HepG2 (cell line): ENCODE measurements around the gene RPL27A. TPM values are rescaled to one million over a fixed set of nuclear protein-coding genes. Genes with fewer than 3 reads are reported as not detected.

ENCODE experiments used
- ATAD3A ChIP-seq: sonication (generic); formaldehyde crosslinking; IDR thresholded peaks from 2 replicates; pipeline ENCODE4 v1.4.0; 2020; ENCODE audit warnings: missing genetic modification reagents
- IKZF1 ChIP-seq: fragments of 450-650 bp; IDR thresholded peaks from 2 replicates; pipeline ENCODE4 v1.7.1; 2016
- KDM1A ChIP-seq: IDR thresholded peaks from 2 replicates; pipeline ENCODE4 v1.6.1; 2016; ENCODE audit warnings: missing compliant biosample characterization
- KLF9 ChIP-seq: IDR thresholded peaks from 2 replicates; pipeline ENCODE4 v1.6.1; 2016; ENCODE audit warnings: low read depth
- POLR2AphosphoS2 ChIP-seq: IDR thresholded peaks from 2 replicates; pipeline ENCODE4 v1.6.1; 2011; ENCODE audit warnings: low read depth, low read length, improper control_type of control experiment
- PRMT3 ChIP-seq: sonication (generic); formaldehyde crosslinking; IDR thresholded peaks from 2 replicates; pipeline ENCODE4 v1.8.1; 2022; ENCODE audit warnings: low read depth, mild to moderate bottlenecking, moderate library complexity, missing genetic modification reagents, borderline replicate concordance
- RBAK ChIP-seq: sonication (generic); formaldehyde crosslinking; IDR thresholded peaks from 2 replicates; pipeline ENCODE4 v1.5.1; 2020; ENCODE audit warnings: mild to moderate bottlenecking, missing genetic modification reagents
- RBM39 ChIP-seq: fragments of 200-400 bp; formaldehyde crosslinking; IDR thresholded peaks from one replicate; pipeline ENCODE4 v1.6.1; 2018; ENCODE audit warnings: antibody characterized with exemption, mild to moderate bottlenecking, low read depth, low read length; ENCODE audit not compliant: poor library complexity, severe bottlenecking
- SMAD1 ChIP-seq: sonication (generic); formaldehyde crosslinking; IDR thresholded peaks from 2 replicates; pipeline ENCODE4 v1.4.0; 2020; ENCODE audit warnings: missing genetic modification reagents, low read depth, mild to moderate bottlenecking, borderline replicate concordance
- ZFY ChIP-seq: sonication (generic); formaldehyde crosslinking; IDR thresholded peaks from 2 replicates; pipeline ENCODE4 v1.4.0; 2020; ENCODE audit warnings: missing genetic modification reagents
- ZNF232 ChIP-seq: sonication (generic); formaldehyde crosslinking; IDR thresholded peaks from 2 replicates; pipeline ENCODE4 v1.4.0; 2020; ENCODE audit warnings: missing genetic modification reagents, borderline replicate concordance
- ZNF709 ChIP-seq: sonication (generic); formaldehyde crosslinking; IDR thresholded peaks from 2 replicates; pipeline ENCODE4 v1.5.0; 2020; ENCODE audit warnings: mild to moderate bottlenecking, missing genetic modification reagents
- ZNF83 ChIP-seq: sonication (generic); formaldehyde crosslinking; IDR thresholded peaks from 2 replicates; pipeline ENCODE4 v1.4.0; 2020; ENCODE audit warnings: missing genetic modification reagents, mild to moderate bottlenecking, borderline replicate concordance
- ZSCAN30 ChIP-seq: sonication (generic); formaldehyde crosslinking; IDR thresholded peaks from 2 replicates; pipeline ENCODE4 v1.5.0; 2020; ENCODE audit warnings: mild to moderate bottlenecking, missing genetic modification reagents
- polyA plus RNA-seq, 8 experiments: library from polyadenylated mRNA; depleted of rRNA in 3 of 8; stranded (reverse) in 7 of 8; unstranded in 1 of 8; fragments of >200 nt; fragmentation: Illumina TruSeq in 4 of 8; extraction: Trizol in 4 of 8; gene quantifications; 2 replicates each; pipeline versions ENCODE4 v1.2.1 to v1.2.3, GENCODE V29; 2011 to 2016; ENCODE audit warnings: low read depth in 4 of 8, missing spikeins in 1 of 8, mixed read lengths in 1 of 8; ENCODE audit not compliant: insufficient read depth in 1 of 8
- total RNA-seq, 5 experiments: library from RNA; depleted of rRNA; stranded (reverse); fragments of >200 nt; fragmentation: Illumina TruSeq; extraction: Trizol; gene quantifications; 2 replicates each; pipeline ENCODE4 v1.2.3, GENCODE V29; 2016; ENCODE audit warnings: low read depth in 1 of 5
- TF ChIP-seq, protein P1 (sequence below): sonication (generic); formaldehyde crosslinking; IDR thresholded peaks from one replicate; pipeline ENCODE4 v1.5.1; 2020; ENCODE audit warnings: mild to moderate bottlenecking, missing genetic modification reagents; ENCODE audit errors: not compliant biosample characterization
- TF ChIP-seq, protein P2 (sequence below): sonication (generic); formaldehyde crosslinking; IDR thresholded peaks from 2 replicates; pipeline ENCODE4 v1.4.0; 2020; ENCODE audit warnings: missing genetic modification reagents, borderline replicate concordance
- TF ChIP-seq, protein P3 (sequence below): sonication (generic); formaldehyde crosslinking; IDR thresholded peaks from 2 replicates; pipeline ENCODE4 v1.8.0; 2022; ENCODE audit warnings: mild to moderate bottlenecking, missing genetic modification reagents, moderate library complexity
- TF ChIP-seq, protein P4 (sequence below): sonication (generic); formaldehyde crosslinking; IDR thresholded peaks from 2 replicates; pipeline ENCODE4 v1.8.0; 2022; ENCODE audit warnings: mild to moderate bottlenecking, missing genetic modification reagents, borderline replicate concordance

The RPL27A gene
- total and polyA plus RNA-seq, 2 of the 13 experiments (the other 11 are each of a cell fraction or from before 2014, with no cell fraction given) = 1,531 to 2,153 TPM

DNA sequence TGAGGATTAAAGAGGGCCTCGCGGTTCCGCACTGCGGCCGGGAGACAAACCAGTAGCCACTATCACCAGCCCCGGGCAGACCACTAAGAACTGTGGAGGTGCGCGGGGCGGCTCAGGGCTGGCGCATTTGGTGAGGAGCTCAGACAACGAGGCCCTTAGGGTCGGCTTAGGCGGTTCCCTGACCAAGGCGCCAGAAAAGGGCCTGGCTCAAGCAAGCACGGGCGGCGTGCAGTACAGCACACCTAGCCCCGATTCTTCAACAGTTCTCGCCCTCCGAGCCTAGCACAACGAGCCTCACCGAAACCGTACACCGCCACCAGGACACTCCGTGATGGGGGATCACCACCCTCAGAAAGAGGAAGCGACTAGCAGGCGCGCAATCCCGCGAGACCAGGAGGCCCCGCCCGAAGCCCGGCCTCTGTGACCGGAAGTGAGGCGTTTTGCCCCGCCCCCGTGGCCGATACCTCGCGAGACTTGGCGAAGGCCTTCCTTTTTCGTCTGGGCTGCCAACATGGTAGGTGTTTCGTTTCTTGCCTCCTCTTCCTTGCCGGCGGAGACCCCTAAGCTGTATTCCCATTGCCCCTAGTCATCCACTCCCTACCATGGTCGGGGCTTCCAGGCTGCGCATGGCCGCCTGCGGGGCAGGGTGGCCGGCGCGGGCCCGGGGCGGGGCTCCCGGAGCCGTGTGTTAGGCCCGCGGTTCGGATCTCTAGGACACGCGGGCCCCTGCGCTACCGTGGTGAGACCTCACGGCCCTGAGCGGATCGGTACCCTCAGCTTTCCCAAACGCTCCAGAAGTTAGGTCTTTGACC, at the start of gene RPL27A, which contains the start of gene TRIM66 (continued):
- no peak for TF ChIP-seq RBAK
- no peak for TF ChIP-seq ATAD3A
- TF ChIP-seq, protein P1, sequence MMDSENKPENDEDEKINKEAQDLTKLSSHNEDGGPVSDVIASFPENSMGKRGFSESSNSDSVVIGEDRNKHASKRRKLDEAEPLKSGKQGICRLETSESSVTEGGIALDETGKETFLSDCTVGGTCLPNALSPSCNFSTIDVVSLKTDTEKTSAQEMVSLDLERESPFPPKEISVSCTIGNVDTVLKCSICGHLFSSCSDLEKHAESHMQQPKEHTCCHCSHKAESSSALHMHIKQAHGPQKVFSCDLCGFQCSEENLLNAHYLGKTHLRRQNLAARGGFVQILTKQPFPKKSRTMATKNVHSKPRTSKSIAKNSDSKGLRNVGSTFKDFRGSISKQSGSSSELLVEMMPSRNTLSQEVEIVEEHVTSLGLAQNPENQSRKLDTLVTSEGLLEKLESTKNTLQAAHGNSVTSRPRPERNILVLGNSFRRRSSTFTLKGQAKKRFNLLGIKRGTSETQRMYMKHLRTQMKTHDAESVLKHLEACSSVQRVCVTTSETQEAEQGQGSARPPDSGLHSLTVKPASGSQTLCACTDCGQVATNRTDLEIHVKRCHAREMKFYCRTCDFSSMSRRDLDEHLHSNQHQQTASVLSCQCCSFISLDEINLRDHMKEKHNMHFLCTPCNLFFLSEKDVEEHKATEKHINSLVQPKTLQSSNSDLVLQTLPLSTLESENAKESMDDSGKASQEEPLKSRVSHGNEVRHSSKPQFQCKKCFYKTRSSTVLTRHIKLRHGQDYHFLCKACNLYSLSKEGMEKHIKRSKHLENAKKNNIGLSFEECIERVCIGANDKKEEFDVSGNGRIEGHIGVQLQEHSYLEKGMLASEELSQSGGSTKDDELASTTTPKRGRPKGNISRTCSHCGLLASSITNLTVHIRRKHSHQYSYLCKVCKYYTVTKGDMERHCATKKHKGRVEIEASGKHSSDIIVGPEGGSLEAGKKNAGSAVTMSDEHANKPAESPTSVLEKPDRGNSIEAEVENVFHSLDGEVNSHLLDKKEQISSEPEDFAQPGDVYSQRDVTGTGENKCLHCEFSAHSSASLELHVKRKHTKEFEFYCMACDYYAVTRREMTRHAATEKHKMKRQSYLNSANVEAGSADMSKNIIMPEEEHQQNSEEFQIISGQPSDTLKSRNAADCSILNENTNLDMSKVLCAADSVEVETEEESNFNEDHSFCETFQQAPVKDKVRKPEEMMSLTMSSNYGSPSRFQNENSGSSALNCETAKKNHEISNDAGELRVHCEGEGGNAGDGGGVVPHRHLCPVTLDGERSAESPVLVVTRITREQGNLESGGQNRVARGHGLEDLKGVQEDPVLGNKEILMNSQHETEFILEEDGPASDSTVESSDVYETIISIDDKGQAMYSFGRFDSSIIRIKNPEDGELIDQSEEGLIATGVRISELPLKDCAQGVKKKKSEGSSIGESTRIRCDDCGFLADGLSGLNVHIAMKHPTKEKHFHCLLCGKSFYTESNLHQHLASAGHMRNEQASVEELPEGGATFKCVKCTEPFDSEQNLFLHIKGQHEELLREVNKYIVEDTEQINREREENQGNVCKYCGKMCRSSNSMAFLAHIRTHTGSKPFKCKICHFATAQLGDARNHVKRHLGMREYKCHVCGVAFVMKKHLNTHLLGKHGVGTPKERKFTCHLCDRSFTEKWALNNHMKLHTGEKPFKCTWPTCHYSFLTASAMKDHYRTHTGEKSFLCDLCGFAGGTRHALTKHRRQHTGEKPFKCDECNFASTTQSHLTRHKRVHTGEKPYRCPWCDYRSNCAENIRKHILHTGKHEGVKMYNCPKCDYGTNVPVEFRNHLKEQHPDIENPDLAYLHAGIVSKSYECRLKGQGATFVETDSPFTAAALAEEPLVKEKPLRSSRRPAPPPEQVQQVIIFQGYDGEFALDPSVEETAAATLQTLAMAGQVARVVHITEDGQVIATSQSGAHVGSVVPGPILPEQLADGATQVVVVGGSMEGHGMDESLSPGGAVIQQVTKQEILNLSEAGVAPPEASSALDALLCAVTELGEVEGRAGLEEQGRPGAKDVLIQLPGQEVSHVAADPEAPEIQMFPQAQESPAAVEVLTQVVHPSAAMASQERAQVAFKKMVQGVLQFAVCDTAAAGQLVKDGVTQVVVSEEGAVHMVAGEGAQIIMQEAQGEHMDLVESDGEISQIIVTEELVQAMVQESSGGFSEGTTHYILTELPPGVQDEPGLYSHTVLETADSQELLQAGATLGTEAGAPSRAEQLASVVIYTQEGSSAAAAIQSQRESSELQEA = no peak
- no peak for TF ChIP-seq IKZF1
- TF ChIP-seq, protein P2, sequence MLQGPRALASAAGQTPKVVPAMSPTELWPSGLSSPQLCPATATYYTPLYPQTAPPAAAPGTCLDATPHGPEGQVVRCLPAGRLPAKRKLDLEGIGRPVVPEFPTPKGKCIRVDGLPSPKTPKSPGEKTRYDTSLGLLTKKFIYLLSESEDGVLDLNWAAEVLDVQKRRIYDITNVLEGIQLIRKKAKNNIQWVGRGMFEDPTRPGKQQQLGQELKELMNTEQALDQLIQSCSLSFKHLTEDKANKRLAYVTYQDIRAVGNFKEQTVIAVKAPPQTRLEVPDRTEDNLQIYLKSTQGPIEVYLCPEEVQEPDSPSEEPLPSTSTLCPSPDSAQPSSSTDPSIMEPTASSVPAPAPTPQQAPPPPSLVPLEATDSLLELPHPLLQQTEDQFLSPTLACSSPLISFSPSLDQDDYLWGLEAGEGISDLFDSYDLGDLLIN (CRISPR knock-in tag) = 0 out of 2 replicates have a peak, but pooled peaks have one; percentile 31
- TF ChIP-seq, protein P3, sequence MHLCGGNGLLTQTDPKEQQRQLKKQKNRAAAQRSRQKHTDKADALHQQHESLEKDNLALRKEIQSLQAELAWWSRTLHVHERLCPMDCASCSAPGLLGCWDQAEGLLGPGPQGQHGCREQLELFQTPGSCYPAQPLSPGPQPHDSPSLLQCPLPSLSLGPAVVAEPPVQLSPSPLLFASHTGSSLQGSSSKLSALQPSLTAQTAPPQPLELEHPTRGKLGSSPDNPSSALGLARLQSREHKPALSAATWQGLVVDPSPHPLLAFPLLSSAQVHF = 0 out of 2 replicates have a peak, but pooled peaks have one; percentile 40
- TF ChIP-seq ZNF83 = no peak
- TF ChIP-seq, protein P4, sequence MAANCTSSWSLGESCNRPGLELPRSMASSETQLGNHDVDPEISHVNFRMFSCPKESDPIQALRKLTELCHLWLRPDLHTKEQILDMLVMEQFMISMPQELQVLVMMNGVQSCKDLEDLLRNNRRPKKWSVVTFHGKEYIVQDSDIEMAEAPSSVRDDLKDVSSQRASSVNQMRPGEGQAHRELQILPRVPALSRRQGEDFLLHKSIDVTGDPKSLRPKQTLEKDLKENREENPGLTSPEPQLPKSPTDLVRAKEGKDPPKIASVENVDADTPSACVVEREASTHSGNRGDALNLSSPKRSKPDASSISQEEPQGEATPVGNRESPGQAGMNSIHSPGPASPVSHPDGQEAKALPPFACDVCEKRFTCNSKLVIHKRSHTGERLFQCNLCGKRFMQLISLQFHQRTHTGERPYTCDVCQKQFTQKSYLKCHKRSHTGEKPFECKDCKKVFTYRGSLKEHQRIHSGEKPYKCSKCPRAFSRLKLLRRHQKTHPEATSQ (CRISPR knock-in tag) = no peak
- peak; percentile 99 for TF ChIP-seq ZFY (CRISPR knock-in tag)
- TF ChIP-seq KDM1A (CRISPR knock-in tag) = no peak
- TF ChIP-seq ZNF232 (CRISPR knock-in tag) = peak; percentile 59; the same call in 1 of the 2 replicates
- peak; percentile 93 for TF ChIP-seq RBM39
- 0 out of 2 replicates have a peak, but pooled peaks have one; percentile 90 for TF ChIP-seq KLF9 (CRISPR knock-in tag)
- peak; percentile 94; the same call in 1 of the 2 replicates for TF ChIP-seq POLR2AphosphoS2
- no peak for TF ChIP-seq SMAD1
- peak; percentile 86; the same call in 1 of the 2 replicates for TF ChIP-seq ZNF709 (CRISPR knock-in tag)
- no peak for TF ChIP-seq PRMT3 (CRISPR knock-in tag)
- no peak for TF ChIP-seq ZSCAN30
